K562 (cell line): ENCODE results near the gene C19orf12. TPM values are rescaled to one million over a fixed set of nuclear protein-coding genes. Genes with fewer than 3 reads are reported as not detected.

Experiments used
- BRCA1 ChIP-seq, 2 experiments: fragments of 450-650 bp in 1 of 2; sonication (generic) in 1 of 2; formaldehyde crosslinking in 1 of 2; IDR thresholded peaks; 2 replicates each; pipeline versions ENCODE4 v1.5.0 to v1.6.1; 2017 to 2020; ENCODE audit warnings: mild to moderate bottlenecking in 1 of 2, missing genetic modification reagents in 1 of 2
- BRF2 ChIP-seq: IDR thresholded peaks from 3 replicates; pipeline ENCODE4 v1.6.1; 2011; ENCODE audit warnings: borderline replicate concordance, mild to moderate bottlenecking; ENCODE audit not compliant: insufficient read length, insufficient read depth
- FOXA3 ChIP-seq, 2 experiments: fragments of 450-650 bp in 1 of 2; sonication (generic) in 1 of 2; formaldehyde crosslinking; IDR thresholded peaks in 1 of 2; conservative IDR thresholded peaks in 1 of 2; 2 replicates each; pipeline versions ENCODE4 v1.4.0 to v1.8.0; 2020 to 2022; ENCODE audit warnings: mild to moderate bottlenecking in 2 of 2, missing genetic modification reagents in 1 of 2
- FOXK1 ChIP-seq: sonication (generic); formaldehyde crosslinking; IDR thresholded peaks from 2 replicates; pipeline ENCODE4 v1.8.0; 2022; ENCODE audit warnings: missing genetic modification reagents, mild to moderate bottlenecking, borderline replicate concordance
- HDAC1 ChIP-seq, 2 experiments: fragments of 450-650 bp; IDR thresholded peaks; 2 replicates each; pipeline ENCODE4 v1.6.1; 2016 to 2017; ENCODE audit warnings: inconsistent platforms in 1 of 2, mild to moderate bottlenecking in 1 of 2, moderate library complexity in 1 of 2
- KLF10 ChIP-seq: fragments of 250-450 bp; sonication (Bioruptor Pico); IDR thresholded peaks from 2 replicates; pipeline ENCODE4 v1.6.1; 2021; ENCODE audit warnings: matching md5 sums
- NUFIP1 ChIP-seq: fragments of 450-650 bp; IDR thresholded peaks from 2 replicates; pipeline ENCODE4 v1.6.1; 2018; ENCODE audit not compliant: partially characterized antibody
- RBM17 ChIP-seq: fragments of 200-400 bp; formaldehyde crosslinking; IDR thresholded peaks from 2 replicates; pipeline ENCODE4 v1.6.1; 2017; ENCODE audit warnings: low read depth, mild to moderate bottlenecking, low read length, borderline replicate concordance
- RNF219 ChIP-seq: fragments of 250-450 bp; sonication (Bioruptor Pico); IDR thresholded peaks from 2 replicates; pipeline ENCODE4 v1.5.0; 2022; ENCODE audit warnings: mild to moderate bottlenecking
- ZFP91 ChIP-seq: sonication (generic); formaldehyde crosslinking; IDR thresholded peaks from 2 replicates; pipeline ENCODE4 v1.8.0; 2022; ENCODE audit warnings: mild to moderate bottlenecking, missing genetic modification reagents
- ZNF224 ChIP-seq: sonication (generic); formaldehyde crosslinking; IDR thresholded peaks from 2 replicates; pipeline ENCODE4 v1.8.0; 2022; ENCODE audit warnings: mild to moderate bottlenecking, missing genetic modification reagents
- ZNF592 ChIP-seq: fragments of 450-650 bp; IDR thresholded peaks from 2 replicates; pipeline ENCODE4 v1.6.1; 2017; ENCODE audit warnings: antibody characterized with exemption, mild to moderate bottlenecking
- polyA plus RNA-seq, 8 experiments: library from polyadenylated mRNA; depleted of rRNA in 4 of 8; stranded (reverse) in 5 of 8; unstranded in 3 of 8; fragments of >200 nt; fragmentation: Nextera tagmentation in 2 of 8; fragmentation: Illumina TruSeq in 1 of 8; extraction: Ambion mirVana in 2 of 8; extraction: Trizol in 1 of 8; gene quantifications; 2 replicates each; pipeline versions ENCODE4 v1.2.1 to v1.2.3, GENCODE V29; 2011 to 2014; ENCODE audit warnings: inconsistent platforms in 1 of 8, missing spikeins in 1 of 8
- total RNA-seq, 7 experiments: library from RNA; depleted of rRNA in 6 of 7; stranded (reverse); fragments of >200 nt in 6 of 7; fragmentation: Illumina TruSeq in 2 of 7; extraction: Trizol in 2 of 7; gene quantifications; 2 replicates each; pipeline versions ENCODE4 v1.2.1 to v1.2.3, GENCODE V29; 2011 to 2021; ENCODE audit warnings: low replicate concordance in 1 of 7
- TF ChIP-seq, protein P1 (sequence below): fragments of 250-450 bp; sonication (Bioruptor Pico); IDR thresholded peaks from 2 replicates; pipeline ENCODE4 v1.5.0; 2021; ENCODE audit warnings: mild to moderate bottlenecking, moderate library complexity

C19orf12 gene
- total and polyA plus RNA-seq, 9 of the 15 experiments (the other 6 are each of a cell fraction or from before 2014, with no cell fraction given): 1.9 to 14.5 (median 10.2) TPM

DNA sequence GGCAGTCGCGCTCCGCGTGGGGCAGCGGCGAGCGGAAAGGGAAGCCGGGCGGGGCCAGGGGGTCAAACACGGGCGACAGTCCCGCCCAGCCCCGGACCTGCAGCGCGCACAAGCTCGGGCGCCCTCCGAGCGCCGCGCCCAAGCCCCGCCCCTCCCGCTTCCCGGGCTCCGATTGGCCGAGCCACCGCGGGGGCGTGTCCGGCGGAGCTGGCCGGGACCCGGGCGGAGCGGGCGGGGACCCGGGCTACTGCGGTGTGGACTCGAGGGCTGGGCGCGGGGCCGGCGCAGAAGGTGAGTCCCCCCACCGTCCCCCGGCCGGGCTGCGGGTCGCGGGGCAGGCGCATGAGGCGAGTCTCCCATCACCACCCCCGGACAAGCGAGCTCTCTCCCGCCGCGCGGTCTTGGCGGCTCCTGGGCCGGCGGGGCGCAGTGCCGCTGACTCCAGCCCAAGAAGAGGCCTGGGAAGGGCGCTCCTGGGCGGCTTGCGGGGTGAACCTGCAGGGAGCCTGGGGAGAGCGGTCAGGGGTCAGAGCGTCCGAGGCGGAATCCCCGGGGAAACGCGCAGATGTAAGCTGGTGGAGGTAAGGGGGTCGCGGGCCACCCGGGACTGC lies 49.7 kb downstream of the C19orf12 start, which contains the start of gene PLEKHF1 (continued):
- TF ChIP-seq, protein P1, sequence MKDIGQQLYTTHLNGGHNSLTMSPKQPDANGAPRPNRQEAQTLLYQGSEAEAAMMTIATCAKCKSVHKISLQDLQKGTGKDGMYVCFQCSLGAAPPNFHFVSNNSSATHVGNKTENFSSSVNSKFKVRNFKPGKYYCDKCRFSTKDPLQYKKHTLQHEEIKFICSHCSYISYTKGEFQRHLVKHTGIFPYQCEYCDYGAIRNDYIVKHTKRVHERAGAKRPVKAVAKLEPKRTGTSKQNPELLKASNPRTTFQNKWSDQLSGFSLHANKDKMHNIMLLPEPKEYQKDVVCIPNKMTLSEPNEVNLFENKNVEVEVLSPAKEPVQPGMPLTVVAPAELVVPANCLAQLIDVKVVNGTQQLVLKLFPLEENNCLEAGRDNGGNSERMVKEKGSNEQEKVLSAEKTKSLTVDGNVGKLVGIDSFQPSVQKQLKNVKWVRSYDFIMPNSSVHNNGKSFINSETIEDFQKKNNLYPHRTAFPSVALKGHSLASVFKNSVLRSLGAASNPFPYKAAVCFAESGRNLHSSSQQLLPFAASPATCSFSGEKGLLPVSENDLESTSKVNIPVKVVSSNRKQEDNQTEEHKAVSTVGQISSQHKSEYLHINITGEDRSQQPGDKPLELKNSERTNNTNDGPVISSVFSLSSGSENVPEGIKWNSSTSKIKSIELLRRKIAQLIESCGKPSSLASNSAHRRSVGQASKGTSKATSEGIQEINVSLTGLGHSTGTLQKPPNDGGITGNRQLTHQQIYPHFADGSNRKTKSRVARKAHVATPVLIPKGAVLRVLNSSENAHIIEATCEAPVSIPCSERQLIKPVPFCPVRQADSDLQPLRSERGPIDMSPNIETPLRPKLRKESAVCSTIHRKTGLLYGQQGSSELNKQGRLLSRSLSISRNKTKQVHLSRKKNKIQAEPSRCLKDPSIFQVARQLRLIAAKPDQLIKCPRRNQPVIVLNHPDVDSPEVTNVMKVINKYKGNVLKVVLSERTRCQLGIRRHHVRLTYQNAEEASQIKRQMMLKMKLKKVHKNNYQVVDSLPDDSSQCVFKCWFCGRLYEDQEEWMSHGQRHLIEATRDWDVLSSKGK (CRISPR knock-in tag): no peak
- TF ChIP-seq ZFP91 (CRISPR knock-in tag) (no peak), FOXK1 (CRISPR knock-in tag) (no peak), BRCA1 (IDR thresholded peaks at IDR 0.05) (no peak), BRCA1 (CRISPR knock-in tag; IDR thresholded peaks at IDR 0.05) (no peak), BRF2 (no peak), ZNF592 (peak; percentile 38; the same call in 1 of the 2 replicates), RNF219 (CRISPR knock-in tag) (no peak), HDAC1 (IDR thresholded peaks at IDR 0.05) (0 out of 4 replicates have a peak, but pooled peaks of 1 of the 2 experiments have one; percentile 11), RBM17 (no peak), ZNF224 (no peak), KLF10 (CRISPR knock-in tag) (no peak), NUFIP1 (no peak), FOXA3 (CRISPR knock-in tag; conservative IDR thresholded peaks at IDR 0.05 in 1 of 2, IDR thresholded peaks at IDR 0.05 in 1 of 2) (no peak)
